ENCODE data around the gene MED22. TPM values are rescaled to one million over a fixed set of nuclear protein-coding genes. Genes with fewer than 3 reads are reported as not detected.

MED22 gene
- polyA plus RNA-seq, 1 donor (not counting 4 experiments of a cell fraction or from before 2014, with no cell fraction given) = 15.9 TPM

DNA sequence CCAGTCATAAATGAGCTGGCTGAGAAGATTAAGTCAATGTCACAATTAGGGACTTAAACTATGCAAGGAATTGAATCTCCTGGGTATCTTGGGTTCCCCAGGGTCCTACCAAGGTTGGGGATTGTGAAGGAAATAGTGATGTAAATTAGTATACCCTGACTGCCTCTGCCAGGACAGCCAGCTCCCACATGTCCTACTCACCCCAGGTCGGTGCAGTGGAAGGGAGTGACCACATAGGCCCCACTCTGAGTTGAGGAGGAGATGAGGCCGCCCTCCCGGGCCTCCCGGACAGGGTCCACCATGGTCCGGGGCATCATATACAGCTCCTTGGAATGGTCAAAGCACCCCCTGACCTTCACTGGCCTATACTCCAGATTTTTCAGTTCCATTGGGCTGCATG is 5.6 kb upstream of the MED22 start:
- Histone ChIP-seq H3K9me3 (ENCODE audit: control insufficient read depth, low read depth, low read length) (no peaks in the 10 kb centered on the region), H3K27ac (ENCODE audit: control insufficient read depth, insufficient read depth, low read length) (no peak overlapping the region), H3K36me3 (ENCODE audit: control insufficient read depth in 2 of 2, extremely low read depth in 1 of 2, insufficient read depth in 2 of 2, low read length in 2 of 2) (peaks cover 37 to 40% of the 10 kb centered on the region in 2 experiments), H3K9ac (ENCODE audit: control insufficient read depth, extremely low read depth, insufficient read depth, low read length) (no peak overlapping the region), H3K9me1 (ENCODE audit: control insufficient read depth, extremely low read depth, insufficient read depth, low read length) (no peaks in the 10 kb centered on the region), H3K4me1 (ENCODE audit: control insufficient read depth, extremely low read depth, insufficient read depth, low read length) (peaks cover 32% of the 10 kb centered on the region), H3K79me2 (ENCODE audit: control insufficient read depth, insufficient read depth, low read length) (peaks cover 43% of the 10 kb centered on the region), H3K27me3 (ENCODE audit: control insufficient read depth, extremely low read depth, insufficient read depth, low read length) (no peaks in the 10 kb centered on the region), H3K4me3 (ENCODE audit: control insufficient read depth in 2 of 3, extremely low read depth in 1 of 3, insufficient read depth in 2 of 3, low read depth in 1 of 3, low read length in 3 of 3) (no peak overlapping the region), H4K20me1 (ENCODE audit: control insufficient read depth, extremely low read depth, insufficient read depth, low read length) (peaks cover 9% of the 10 kb centered on the region), H3K4me2 (ENCODE audit: control insufficient read depth, extremely low read depth, insufficient read depth, low read depth, low read length) (no peak overlapping the region), H2AFZ (ENCODE audit: control insufficient read depth, low read length) (no peak overlapping the region)
- no peak for TF ChIP-seq EZH2 (IDR thresholded peaks at IDR 0.05; ENCODE audit: low read length)
- TF ChIP-seq, protein P1, sequence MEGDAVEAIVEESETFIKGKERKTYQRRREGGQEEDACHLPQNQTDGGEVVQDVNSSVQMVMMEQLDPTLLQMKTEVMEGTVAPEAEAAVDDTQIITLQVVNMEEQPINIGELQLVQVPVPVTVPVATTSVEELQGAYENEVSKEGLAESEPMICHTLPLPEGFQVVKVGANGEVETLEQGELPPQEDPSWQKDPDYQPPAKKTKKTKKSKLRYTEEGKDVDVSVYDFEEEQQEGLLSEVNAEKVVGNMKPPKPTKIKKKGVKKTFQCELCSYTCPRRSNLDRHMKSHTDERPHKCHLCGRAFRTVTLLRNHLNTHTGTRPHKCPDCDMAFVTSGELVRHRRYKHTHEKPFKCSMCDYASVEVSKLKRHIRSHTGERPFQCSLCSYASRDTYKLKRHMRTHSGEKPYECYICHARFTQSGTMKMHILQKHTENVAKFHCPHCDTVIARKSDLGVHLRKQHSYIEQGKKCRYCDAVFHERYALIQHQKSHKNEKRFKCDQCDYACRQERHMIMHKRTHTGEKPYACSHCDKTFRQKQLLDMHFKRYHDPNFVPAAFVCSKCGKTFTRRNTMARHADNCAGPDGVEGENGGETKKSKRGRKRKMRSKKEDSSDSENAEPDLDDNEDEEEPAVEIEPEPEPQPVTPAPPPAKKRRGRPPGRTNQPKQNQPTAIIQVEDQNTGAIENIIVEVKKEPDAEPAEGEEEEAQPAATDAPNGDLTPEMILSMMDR (optimal IDR thresholded peaks at IDR 0.05 in 1 of 3, IDR thresholded peaks at IDR 0.05 in 1 of 3, conservative IDR thresholded peaks at IDR 0.05 in 1 of 3; ENCODE audit: extremely low read depth in 1 of 3, insufficient read depth in 2 of 3, low read length in 3 of 3) = no peak
- dilution Hi-C loops (cut with MboI; ENCODE audit: extremely low pct_ligation_motif_present, low sequenced_read_pairs) = no loop called here
- no peak for DNase-seq (ENCODE audit: low read depth, low spot score)
- FAIRE-seq = no peak

DNA sequence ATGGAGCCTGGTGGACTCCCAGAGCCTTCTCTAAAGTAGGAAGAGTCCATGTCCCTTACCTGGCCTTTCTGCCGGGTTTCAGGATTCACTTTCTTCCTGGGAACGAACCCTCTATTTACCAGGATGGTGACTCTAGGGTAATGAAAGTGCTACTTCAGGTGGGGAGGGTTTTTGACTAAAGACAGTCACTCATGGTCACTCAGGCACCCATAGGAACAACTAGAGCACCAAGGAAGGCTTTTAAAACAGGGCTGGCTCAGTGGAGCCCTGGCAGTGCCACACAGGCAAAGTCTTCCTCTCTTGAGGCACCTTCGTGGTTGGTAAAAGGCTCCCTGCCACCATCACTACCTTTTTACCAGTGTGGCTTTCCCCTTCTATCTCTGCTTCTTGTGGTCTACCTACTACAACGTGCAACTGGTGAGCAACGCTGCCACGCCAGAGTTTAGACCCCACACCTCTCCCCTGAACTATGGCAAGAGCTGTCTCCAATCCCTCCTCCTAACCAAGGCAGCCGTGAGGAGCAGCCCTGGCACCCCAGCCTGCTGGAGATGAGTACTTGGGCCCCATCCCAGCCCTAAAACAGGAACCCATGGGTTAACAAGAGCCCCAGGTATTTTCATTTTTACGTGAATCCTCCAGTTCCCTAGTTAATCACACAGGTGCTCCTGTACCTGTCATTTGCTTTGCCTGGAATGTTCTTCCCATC is 4.9 kb upstream of the MED22 start:
- Histone ChIP-seq H3K36me3 (ENCODE audit: control insufficient read depth in 2 of 2, extremely low read depth in 1 of 2, insufficient read depth in 2 of 2, low read length in 2 of 2) (peaks cover 34 to 37% of the 10 kb centered on the region in 2 experiments), H3K79me2 (ENCODE audit: control insufficient read depth, insufficient read depth, low read length) (peaks cover 44% of the 10 kb centered on the region), H3K27me3 (ENCODE audit: control insufficient read depth, extremely low read depth, insufficient read depth, low read length) (no peaks in the 10 kb centered on the region), H4K20me1 (ENCODE audit: control insufficient read depth, extremely low read depth, insufficient read depth, low read length) (peaks cover 9% of the 10 kb centered on the region), H3K4me3 (ENCODE audit: control insufficient read depth in 2 of 3, extremely low read depth in 1 of 3, insufficient read depth in 2 of 3, low read depth in 1 of 3, low read length in 3 of 3) (no peak overlapping the region), H3K4me2 (ENCODE audit: control insufficient read depth, extremely low read depth, insufficient read depth, low read depth, low read length) (no peak overlapping the region), H3K9ac (ENCODE audit: control insufficient read depth, extremely low read depth, insufficient read depth, low read length) (no peak overlapping the region), H3K9me1 (ENCODE audit: control insufficient read depth, extremely low read depth, insufficient read depth, low read length) (no peaks in the 10 kb centered on the region), H3K9me3 (ENCODE audit: control insufficient read depth, low read depth, low read length) (no peaks in the 10 kb centered on the region), H3K27ac (ENCODE audit: control insufficient read depth, insufficient read depth, low read length) (no peak overlapping the region), H3K4me1 (ENCODE audit: control insufficient read depth, extremely low read depth, insufficient read depth, low read length) (peaks cover 31% of the 10 kb centered on the region), H2AFZ (ENCODE audit: control insufficient read depth, low read length) (no peak overlapping the region)
- TF ChIP-seq EZH2 (IDR thresholded peaks at IDR 0.05; ENCODE audit: low read length) = no peak
- TF ChIP-seq, protein P1 (optimal IDR thresholded peaks at IDR 0.05 in 1 of 3, IDR thresholded peaks at IDR 0.05 in 1 of 3, conservative IDR thresholded peaks at IDR 0.05 in 1 of 3; ENCODE audit: extremely low read depth in 1 of 3, insufficient read depth in 2 of 3, low read length in 3 of 3) = no peak
- FAIRE-seq = no peak
- dilution Hi-C loops (cut with MboI; ENCODE audit: extremely low pct_ligation_motif_present, low sequenced_read_pairs) = no loop called here
- DNase-seq (ENCODE audit: low read depth, low spot score) = no peak
